Stimulated activated CD4-positive, alpha-beta T cell treated with anti-CD3 and anti-CD28 coated beads, TNF-alpha, amount 100 ng/mL, for 1 hour (primary cell): Measurements from ENCODE around the gene PDLIM7.

Experiments used
- DNase-seq, 3 donors: peaks; one replicate each; pipeline ENCODE4 v3.0.0-alpha.2; 2020; ENCODE audit warnings: low read depth in 3 of 3, low spot score in 1 of 3

PDLIM7 gene

DNA sequence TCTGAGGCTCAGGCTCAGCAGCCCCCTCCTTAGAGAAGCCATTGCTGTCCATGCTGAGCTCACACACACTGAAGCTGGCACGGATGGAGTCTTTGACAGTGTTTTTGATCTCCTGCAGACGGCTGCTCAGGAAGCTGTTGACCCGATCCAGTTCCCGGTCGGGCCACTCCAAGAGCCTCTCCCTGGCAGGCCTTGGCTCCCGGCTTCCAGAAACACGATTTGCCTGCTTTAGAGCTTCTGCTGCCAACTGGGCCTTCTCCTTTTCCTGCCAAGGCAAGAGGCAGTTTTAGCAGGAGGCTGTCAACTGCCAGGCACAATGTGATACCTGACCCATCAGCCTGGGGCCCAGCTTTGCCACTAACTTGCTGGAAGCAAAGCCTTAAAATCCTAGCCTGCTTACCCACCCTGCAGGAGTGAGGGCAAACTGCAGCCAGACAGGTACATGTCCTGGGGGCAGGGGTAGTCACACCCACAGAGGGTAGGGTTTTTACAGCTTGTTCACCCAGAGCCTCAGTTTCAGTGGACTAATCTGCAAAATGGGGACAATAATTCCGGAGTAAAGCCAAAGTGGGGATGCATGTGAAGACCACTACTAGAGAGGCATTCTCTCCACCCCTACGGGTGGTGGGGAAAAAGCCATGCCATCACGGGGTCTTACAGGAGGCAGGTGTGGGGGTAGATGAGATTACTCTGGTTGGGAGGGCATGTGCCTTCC is 27.7 kb upstream of the PDLIM7 start:
- DNase-seq, result no peak

DNA sequence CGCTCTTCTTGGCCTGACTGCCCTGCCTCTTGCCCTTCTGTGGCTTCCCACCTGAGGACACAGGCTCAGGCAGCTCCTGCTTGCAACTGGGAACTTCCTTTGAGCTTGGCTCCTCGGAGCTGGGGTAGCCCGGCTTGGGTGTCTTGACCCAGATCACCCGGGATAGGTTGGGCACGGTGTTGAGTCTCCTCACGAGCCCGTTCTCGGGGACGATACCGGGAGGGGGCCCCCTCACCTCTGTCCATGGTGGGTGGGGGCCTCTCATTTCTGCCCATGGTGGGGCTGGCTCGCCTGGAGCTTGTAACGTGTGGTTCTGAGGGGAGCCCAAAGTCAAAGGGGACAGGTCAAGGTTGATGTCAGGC is 27.1 kb upstream of the PDLIM7 start:
- no peak for DNase-seq

DNA sequence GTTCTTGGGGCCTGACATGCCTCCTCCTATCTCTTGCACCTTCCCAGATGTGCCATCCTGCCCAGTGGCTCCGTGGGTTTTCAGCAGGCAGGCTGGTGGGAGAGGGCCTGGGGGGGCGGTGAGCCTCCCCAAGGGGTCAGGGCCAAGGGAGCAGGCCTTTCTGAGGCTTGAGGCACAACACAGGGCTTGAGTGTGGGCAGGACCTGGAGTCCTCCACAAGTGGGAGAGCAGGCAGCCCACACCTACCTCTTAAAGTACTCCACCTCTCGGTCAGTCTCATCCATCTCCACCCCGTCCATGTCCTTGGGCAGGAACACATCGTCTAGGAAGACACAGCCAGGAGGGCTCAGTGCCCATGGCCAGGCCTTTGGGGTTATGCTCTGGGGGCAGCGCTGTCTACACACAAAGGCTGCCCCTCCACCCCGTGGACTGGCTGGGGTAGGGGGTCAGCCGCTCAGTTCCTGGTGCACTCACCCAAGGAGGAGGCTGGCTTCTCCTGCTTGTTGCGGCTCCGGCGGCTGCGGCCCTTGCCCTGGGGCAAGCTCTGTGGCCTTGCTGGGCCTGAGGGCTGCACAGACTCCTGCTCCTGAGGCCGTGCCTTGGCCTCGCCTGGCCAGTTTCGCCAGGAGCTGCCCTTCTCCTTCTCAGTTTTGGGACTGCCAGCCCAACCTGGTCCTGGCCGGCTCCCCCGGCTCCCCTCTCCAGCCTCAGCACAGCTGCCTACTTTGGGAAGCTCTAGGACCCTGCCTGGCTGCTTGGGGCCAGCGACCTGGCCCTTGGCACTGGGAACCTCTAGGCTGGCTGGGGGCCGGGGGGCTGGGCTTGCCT is 26.5 kb upstream of the PDLIM7 start:
- DNase-seq, result no peak

DNA sequence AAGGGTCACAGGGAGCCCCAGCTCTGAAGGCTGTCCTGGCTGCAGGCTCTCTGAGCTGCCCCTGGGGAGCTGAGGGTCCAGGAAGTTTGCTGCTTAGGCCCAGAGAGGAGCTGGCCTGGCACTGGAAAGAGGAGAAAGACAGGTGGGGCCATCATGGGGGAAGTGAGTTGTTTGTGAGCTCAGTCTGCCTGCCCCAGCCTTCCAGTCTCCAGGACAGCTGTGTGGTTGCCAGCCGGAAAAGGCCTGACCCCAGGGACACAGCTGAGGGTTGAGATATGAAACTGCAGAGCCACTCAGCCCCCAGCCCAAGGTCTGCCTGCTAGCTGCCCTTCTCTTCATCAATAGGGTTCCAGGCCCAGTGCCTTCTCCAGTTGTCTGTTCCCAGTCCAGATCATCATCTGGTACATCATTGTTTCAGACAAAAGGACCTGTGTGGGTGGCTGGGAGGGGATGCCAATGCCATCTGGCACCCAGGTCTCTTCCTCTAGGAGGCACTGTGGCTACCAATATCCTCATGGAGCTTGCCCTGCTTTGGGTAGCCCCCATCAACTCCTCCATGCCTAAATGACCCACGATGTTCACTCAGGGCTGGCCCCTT is 23.6 kb upstream of the PDLIM7 start:
- no peak for DNase-seq

DNA sequence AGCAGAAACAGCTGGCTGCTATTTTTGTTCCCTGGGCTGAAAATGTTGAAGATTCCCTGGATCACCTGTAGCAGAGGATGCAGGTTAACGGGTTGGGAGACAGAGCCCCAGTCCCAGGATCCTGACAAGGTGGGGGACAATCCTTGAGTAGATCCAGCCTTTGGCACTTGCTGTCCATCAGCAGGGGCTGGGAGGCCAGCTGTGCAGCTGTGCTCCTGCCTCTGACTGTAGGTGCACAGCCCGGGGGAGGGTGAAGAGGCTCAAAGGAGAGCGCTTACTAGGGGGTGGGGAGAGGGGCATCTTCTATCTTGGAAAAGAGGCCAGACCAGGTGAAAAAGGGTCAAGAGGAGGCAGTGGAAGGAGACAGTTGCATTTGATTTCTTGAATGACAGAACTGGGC is 22.9 kb upstream of the PDLIM7 start:
- DNase-seq, result no peak

DNA sequence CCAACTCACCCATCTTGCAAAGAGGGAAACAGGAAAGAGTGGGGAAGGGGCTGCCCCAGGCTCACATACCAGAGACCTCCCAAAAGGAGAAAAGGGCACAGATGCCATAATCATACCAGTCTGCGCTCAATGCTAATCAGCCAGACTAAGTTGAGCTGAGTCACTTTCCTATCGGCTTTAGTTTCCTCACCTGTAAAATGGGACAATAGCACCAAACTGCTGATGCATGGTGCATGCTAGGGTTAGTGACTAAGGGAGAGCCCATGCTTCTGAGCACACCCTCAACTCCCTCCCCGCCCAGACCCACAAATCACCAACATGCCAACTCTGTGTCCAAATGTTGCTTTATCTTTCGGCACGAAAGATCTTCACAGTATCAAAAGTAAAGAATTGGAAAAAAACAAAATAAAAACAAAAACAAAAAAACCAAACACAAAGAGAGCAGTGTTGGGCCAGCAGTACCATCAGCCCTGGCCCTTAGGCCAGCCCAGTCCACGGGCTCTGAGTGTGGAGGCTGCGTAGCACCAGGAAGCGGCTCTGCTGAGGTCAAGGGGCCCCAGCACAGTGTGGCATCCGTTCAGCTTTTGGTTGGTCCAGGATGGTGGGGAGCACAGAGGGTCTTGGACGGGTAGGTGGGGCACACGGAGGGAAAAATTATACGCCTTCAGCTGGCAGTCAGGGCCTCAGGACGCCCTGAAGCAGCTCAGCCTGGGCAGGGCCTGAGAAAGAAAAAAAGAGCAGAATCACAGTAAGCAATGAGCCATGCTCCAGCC is 22.2 kb upstream of the PDLIM7 start:
- DNase-seq, result no peak

DNA sequence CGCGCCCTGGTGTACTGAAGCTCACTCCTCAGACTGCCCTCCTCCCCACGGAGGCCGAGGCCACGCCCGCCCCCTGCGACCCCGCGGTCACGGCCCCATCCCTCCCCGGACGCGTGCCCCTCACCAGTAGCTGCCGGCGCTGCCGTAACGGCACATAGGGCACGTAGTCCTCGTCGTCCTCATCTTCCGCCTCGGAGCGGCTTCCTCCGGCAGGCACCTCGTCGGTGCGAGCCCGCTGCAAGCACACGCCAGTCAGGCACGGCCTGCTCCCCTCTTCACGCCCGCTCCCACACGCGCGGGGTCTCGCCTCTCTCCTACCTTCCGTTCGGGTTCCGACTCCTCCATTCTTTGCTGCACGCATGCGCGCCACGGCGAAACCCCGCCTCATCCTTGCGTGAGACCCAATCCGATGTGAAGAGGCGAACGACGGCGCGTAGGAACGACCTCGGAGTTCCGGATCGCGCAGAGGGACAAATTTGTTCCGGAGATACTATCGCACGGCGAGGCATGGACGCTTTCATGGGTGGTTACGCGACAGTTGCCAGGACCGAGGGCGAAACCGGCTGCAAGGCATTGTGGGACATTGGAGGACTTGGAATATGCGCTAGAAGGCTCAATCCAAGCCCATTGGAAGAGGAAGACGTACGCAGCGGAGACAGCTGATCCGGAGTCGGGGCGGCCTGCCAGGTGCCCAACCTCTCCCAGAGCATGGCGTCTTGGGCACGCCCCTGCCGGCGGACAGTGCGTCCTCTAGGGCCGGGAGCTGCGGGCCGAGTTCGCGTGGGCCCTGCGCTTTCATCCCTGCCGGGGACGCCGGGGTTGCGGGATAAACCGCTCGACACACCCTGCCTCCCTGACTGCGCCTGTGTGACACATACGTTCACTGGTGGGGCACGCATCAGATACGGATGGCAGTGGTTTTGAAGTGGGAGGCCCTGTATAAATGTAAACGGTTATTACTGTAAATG is 19.5 kb upstream of the PDLIM7 start, which contains the start of gene DDX41:
DDX41 (minus strand) TSS at position 361 of the 968 bp plus-strand sequence; CDS start at position 345, 16 bp downstream.
- peak; percentile 84 to 91 (median 88) for DNase-seq

DNA sequence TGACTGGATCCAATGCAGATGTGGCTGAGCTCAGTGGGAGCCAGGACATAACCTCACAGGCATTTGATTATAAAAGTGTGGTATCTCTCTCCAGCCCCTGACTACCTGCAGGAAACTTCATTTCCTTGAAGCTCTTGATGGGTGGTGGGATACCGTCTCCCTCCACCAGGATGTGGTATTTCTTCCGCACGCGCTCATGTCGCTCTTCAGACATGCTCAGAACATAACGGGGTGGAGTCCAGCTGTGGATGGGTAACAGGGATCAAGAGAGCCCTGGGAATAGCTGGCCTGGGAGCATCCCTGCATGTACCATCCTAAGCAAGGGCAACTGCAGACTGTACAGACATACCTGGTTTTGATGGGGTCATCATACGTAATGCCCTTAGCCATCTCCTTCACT is 18.2 kb upstream of the PDLIM7 start:
- DNase-seq, result no peak

DNA sequence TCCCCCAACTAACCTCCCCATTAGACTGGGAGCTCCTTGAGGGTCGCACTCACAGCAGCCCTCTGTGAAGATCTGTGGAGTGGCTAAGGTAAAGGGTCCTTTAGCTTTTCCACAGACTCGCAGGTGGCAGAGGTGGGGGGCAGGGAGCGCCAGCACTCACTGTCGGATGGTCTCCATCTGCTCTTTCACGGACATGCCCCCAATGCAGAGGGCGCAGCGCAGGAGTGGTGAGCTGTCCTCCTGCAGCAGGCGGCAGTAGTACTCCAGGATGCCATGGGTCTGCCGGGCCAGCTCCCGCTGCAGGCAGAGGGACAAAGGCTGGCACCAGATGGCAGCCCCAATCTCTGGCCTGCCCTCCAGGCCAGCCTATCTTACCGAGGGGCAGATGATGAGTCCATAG is 17.1 kb upstream of the PDLIM7 start:
- DNase-seq, result no peak

DNA sequence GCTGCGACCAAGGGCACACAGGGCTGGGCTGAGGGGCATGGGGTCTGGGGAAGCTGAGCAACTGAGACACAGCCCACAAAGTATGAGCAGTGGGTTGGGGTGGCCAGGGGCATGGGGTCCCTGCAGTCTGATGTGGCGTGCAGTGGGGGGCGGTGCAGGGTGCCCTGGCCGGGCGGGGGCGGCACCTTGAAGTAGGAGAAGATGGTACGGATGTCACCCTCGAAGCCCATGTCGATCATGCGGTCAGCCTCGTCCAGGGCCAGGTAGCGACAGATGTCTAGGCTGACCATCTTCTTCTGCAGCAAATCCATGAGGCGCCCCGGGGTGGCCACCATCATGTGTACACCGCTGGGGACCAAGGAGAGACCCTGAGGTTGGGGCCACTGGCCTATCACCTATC is 16.1 kb upstream of the PDLIM7 start:
- DNase-seq, result no peak

DNA sequence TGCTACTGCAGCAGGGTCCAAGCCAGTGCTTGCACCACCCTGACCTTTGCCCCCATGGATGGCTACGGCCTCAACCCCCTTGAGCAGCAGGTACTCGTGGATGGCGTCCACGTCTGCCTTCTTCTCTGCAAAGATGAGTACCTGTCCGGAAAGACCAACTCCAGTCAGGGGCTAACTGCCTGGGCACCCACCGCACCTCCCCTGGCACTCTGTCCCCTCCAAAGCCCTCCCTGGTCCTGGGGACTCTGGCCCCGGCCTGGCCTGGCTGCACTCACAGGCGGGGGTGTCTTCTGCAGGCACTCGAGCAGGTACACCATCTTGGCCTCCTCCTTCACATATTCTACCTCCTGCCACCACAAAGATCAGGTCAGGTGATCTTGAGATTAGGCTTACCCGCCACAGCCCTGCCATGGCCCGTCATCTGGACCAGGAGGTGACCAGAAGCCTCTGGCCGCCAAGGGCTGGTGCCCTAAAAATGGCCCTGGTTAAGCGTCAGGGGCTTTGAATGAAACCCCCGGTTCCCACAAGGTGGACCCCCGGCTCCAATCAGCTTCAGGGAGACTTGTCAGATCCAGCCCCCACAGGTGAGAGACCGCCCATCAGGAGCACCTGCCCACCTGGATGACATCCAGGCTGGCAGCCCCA is 15.5 kb upstream of the PDLIM7 start:
- DNase-seq, result no peak

DNA sequence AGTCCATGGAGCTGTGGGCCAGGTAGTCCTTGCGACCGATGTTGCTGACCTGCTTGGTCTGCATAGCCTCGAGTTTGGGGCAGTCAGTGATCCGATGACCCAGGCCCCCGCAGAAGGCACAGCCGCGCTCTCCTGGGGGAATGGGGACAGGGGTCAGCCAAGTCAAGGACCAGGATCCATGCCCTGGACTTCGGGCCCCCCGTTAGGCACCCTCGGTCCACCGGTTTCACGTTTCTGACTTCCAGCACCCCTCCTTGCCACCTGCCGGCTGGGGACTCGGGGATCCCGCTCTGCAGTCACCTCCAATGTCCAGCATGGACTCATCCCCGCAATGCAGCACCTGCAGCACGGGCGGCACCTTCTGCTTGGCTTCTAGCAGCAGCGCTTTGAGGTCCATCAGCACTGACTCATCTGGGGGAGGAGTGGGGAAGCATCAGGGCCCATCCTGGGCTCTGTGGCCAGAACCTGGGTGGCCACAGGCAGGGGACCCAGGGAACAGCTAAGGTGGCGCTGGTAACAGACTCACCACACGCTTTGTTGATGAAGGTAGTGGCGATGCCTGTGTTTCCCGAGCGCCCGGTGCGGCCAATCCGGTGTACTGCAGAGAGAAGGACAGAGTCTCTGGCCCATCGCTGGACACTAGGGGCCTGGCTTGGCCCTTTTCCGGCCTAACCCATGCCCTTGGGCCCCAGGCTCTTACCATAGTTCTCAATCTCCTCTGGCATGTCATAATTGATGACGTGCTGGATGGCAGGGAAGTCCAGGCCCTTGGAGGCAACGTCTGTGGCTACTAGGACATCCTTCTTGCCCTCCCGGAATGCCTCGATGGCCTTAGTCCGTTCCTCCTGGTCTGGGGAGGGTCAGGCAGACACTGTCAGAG is 14.6 kb upstream of the PDLIM7 start:
- no peak for DNase-seq

DNA sequence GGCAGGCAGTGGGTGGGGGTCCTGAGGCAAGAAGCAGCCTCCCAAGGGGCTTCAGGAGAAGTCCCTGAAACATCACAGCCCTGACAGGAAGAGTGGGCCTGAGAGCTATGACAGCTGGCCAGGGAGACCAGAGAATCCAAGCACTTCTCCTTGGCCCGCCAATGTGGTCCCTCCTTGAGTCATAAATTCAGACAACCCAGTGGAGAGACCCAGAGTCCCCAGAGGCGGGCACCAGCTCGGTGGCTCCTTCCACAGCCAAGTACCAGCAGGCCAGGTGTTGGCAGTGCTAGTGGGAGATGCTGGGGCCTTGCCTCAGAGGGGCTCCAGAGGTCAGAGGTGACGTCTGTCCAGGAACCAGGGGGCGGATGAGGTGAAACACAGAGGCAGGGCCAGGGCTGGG is 13.8 kb upstream of the PDLIM7 start:
- no peak for DNase-seq

DNA sequence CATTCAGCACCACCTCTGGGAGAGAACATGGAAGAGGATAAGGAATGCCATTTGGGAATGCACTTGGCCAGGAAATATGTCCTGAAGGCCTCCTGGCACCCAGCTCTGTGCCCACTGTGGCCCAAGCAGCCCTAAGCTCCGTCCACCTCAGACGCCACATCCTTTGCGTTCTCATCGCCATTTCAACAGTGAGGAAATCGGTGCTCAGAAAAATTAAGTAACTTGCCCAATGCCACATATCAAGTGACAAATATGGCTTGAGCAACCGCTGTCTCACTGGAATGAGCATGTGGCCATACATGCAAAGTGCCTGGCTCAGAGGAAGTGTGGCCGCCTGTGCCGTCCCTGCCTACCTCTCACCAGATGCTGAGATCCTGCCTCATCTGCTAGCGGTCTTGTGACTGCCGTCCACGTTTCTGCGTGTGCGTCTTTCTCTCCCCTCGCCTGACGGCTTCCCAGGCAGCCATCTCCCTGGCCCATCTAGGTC is 13.2 kb upstream of the PDLIM7 start:
- no peak for DNase-seq

DNA sequence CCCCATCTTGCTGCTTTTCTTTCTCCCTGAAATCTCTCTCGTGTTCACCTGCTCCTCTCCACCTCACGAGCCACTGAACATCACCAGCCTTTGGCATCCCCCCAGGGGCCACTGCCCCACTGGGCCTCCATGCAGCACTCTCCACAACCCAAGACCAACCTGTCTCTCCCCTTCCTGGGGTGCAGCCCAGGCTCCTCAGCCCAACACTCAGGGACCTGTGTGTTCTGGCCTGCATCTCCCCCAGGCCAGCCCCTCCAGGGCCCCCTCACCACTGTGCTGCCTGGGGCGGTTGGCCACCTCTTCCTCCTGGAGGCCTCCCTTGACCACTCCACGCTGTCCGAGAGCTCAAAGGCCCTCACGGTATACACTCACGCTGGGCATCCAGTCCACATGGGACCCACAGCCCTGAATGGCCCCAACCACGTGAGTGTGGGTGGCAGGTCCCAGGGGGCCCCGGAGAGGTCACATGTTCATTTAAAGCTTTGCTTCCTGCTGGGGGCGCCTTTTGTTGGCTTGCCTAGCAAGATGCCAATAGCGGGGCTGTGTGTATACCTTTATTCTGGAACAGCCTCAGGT is 12.7 kb upstream of the PDLIM7 start:
- no peak for DNase-seq

DNA sequence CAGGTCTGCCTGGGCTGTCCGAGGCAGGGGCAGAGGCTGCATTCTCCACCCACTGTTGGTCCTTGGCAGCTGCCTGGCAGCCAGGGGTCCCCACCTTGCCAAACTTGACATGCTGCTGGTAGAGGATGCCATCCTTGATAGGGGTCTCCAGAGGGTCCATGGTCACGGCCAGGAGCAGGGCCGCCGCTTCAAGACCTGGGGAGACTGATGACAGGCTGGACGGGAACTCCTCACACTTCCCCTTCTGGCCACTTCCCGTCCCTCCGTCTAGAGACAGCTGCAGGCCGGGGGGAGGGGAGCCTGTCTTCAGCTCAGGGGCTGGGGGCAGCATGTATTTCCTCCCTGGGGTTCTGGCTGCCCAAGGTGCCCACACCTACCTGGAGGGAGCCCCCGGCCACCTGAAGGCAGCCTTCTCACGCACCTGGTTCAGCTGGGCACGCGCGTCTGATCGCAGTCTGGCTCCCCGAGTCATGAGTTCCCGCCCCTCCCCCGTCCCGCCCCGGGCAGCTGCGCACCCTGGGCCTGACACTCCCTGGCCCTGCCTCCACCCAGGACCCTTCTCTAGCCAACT is 12.1 kb upstream of the PDLIM7 start, which contains the start of gene DOK3:
DOK3 (minus strand) TSS at position 446 of the 571 bp plus-strand sequence; CDS start at position 160, 286 bp downstream.
- no peak for DNase-seq

DNA sequence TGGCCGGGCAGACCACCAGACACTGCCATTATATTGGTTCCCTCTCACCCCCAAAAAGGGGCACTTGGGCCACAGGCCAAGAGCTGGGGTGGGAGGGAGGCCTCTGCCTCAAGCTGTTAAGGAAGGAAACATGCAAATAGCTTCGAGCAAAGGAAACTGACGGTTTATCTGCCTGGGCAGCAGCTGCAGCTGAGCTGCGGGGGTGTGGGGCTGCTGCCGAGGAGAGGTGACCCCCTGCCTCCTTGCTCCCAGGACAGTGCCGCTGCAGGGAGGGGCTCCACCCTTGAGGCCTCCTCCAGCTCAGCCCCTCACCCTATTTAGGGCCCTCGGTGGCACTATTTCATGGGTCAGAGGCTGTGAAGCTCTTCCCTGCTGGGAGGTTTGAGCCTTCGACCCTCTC is 11.4 kb upstream of the PDLIM7 start:
- DNase-seq, result no peak

DNA sequence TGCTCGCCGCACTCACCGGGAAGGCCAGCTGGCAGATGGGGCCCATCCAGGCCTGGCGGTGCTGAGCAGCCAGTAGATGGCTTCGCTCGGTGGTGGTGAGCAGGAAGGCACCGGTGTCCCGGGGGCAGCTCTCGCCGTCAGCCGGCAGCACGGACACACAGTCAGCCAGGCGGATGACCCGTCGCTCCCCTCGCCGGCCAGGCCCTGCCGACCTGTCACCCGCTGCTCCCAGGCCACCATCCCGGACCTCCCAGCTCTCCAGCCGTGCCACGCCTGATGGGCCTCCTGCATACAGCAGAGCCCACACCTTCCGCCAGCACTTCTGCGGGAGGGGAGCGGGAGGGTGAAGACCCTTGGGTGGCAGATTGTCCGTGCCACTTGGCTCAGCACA is 10.8 kb upstream of the PDLIM7 start:
- DNase-seq, result no peak
